Measurements from ENCODE around the gene SGTA.

The SGTA gene

DNA sequence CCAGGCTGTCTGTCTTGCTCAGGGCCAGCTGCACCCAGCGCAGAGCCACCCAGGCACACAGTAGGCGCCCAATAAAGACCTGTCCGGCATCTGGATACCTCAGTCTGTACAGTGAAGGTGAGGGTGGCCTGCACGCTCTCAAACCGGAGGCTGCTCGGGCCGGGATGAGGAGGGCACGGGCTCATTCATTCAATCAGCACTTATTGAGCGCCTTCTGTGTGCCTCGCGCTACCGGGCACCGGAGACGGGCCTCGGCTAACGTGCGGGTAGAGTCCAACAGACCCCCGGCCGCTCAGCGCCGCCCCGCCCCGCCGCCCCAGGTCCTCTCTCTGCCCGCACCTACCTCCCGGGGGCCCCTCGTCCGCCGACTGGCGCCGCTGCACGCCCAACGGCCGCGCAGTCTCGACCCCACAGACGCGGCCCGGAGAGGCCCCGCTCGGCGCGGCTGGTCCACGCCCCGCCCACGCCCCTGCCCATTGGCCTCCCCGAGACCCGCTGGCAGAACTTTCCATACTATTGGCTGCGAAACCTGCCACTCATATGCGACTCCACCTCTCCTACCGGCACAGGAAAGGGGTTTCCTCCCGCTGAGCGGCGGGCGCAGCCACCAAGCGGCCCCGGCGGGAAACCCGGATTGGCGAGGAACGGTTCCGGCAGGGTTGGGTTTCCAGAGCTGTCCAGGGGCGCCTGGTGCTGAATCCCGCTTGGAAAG, 43.3 kb downstream of the SGTA start, which contains the start of gene SLC39A3 (continued):
- TF ChIP-seq AEBP2 (tag by site-specific recombination; IDR thresholded peaks at IDR 0.05; ENCODE audit: borderline replicate concordance) (no peak), ZNF514 (tag by site-specific recombination; IDR thresholded peaks at IDR 0.05) (no peak), ZNF610 (tag by site-specific recombination; IDR thresholded peaks at IDR 0.05; ENCODE audit: borderline replicate concordance) (peak; percentile 92), KLF16 (tag by site-specific recombination; IDR thresholded peaks at IDR 0.05) (peak; percentile 86), ZNF114 (tag by site-specific recombination; IDR thresholded peaks at IDR 0.05) (no peak), OVOL3 (tag by site-specific recombination; IDR thresholded peaks at IDR 0.05) (peak; percentile 67), ZNF146 (tag by site-specific recombination; IDR thresholded peaks at IDR 0.05) (peak; percentile 48; the same call in 1 of the 2 replicates), ZNF747 (tag by site-specific recombination; IDR thresholded peaks at IDR 0.05) (no peak), ZNF292 (tag by site-specific recombination; IDR thresholded peaks at IDR 0.05; ENCODE audit: borderline replicate concordance, low read depth) (no peak), ZNF423 (tag by site-specific recombination; IDR thresholded peaks at IDR 0.05) (no peak), KLF8 (tag by site-specific recombination; IDR thresholded peaks at IDR 0.05) (peak; percentile 96), ZNF350 (tag by site-specific recombination; IDR thresholded peaks at IDR 0.05) (no peak), GFI1B (tag by site-specific recombination; IDR thresholded peaks at IDR 0.05) (peak; percentile 47; the same call in 1 of the 2 replicates), SALL2 (tag by site-specific recombination; IDR thresholded peaks at IDR 0.05; ENCODE audit: borderline replicate concordance) (no peak), PRDM4 (tag by site-specific recombination; IDR thresholded peaks at IDR 0.05) (0 out of 2 replicates have a peak, but pooled peaks have one; percentile 31), ZNF341 (tag by site-specific recombination; IDR thresholded peaks at IDR 0.05; ENCODE audit: low read depth) (peak; percentile 36; the same call in 1 of the 2 replicates), ZBTB17 (tag by site-specific recombination; IDR thresholded peaks at IDR 0.05) (peak; percentile 67), ZNF433 (tag by site-specific recombination; IDR thresholded peaks at IDR 0.05; ENCODE audit: low read depth) (no peak), ZNF501 (tag by site-specific recombination; IDR thresholded peaks at IDR 0.05) (peak; percentile 73), IKZF3 (tag by site-specific recombination; IDR thresholded peaks at IDR 0.05) (peak; percentile 94), ZNF148 (tag by site-specific recombination; IDR thresholded peaks at IDR 0.05; ENCODE audit: borderline replicate concordance) (peak; percentile 66; the same call in 1 of the 2 replicates), KLF1 (tag by site-specific recombination; IDR thresholded peaks at IDR 0.05) (peak; percentile 27)
- TF ChIP-seq, protein P1, sequence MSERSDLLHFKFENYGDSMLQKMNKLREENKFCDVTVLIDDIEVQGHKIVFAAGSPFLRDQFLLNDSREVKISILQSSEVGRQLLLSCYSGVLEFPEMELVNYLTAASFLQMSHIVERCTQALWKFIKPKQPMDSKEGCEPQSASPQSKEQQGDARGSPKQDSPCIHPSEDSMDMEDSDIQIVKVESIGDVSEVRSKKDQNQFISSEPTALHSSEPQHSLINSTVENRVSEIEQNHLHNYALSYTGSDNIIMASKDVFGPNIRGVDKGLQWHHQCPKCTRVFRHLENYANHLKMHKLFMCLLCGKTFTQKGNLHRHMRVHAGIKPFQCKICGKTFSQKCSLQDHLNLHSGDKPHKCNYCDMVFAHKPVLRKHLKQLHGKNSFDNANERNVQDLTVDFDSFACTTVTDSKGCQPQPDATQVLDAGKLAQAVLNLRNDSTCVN (tag by site-specific recombination; optimal IDR thresholded peaks at IDR 0.05), result peak; percentile 72
- TF ChIP-seq, protein P2, sequence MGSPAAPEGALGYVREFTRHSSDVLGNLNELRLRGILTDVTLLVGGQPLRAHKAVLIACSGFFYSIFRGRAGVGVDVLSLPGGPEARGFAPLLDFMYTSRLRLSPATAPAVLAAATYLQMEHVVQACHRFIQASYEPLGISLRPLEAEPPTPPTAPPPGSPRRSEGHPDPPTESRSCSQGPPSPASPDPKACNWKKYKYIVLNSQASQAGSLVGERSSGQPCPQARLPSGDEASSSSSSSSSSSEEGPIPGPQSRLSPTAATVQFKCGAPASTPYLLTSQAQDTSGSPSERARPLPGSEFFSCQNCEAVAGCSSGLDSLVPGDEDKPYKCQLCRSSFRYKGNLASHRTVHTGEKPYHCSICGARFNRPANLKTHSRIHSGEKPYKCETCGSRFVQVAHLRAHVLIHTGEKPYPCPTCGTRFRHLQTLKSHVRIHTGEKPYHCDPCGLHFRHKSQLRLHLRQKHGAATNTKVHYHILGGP (tag by site-specific recombination; IDR thresholded peaks at IDR 0.05), result no peak
